OCI-LY7 (cell line): ENCODE results near the gene LMAN2L. TPM values are rescaled to one million over a fixed set of nuclear protein-coding genes. Genes with fewer than 3 reads are reported as not detected.

Experiments
- BruUV-seq: library from RNA; stranded (reverse); fragments of 400-500 nt; replicated peaks from 2 replicates; lab custom pipeline; 2021; lab: Mats Ljungman, UMichigan
- CTCF ChIA-PET: fragments of 300-600 bp; sonication (Branson Sonifier 250); formaldehyde crosslinking; loops from one replicate; lab custom pipeline; 2022; ENCODE audit warnings: antibody characterized with exemption; ENCODE audit not compliant: unreplicated experiment; lab: Charles Lee
- POLR2A ChIA-PET: fragments of 300-600 bp; sonication (Branson Sonifier 250); formaldehyde crosslinking; loops from one replicate; lab custom pipeline; 2022; ENCODE audit warnings: antibody characterized with exemption; lab: Charles Lee
- DNase-seq: peaks from one replicate; pipeline ENCODE4 v3.0.0-alpha.2; 2015; ENCODE audit warnings: low spot score
- H2AFZ ChIP-seq: fragments of 200-600 bp; sonication (generic), shearing (Covaris generic); 2 replicates; pipeline ENCODE4 v1.6.1; 2014; ENCODE audit warnings: mild to moderate bottlenecking, antibody characterized with exemption, low read length, moderate library complexity
- H3K27ac ChIP-seq: fragments of 200-600 bp; sonication (generic); 2 replicates; pipeline ENCODE4 v1.5.1; 2014; ENCODE audit warnings: mixed run types, low read depth, mild to moderate bottlenecking, moderate library complexity, low read length, inconsistent platforms; ENCODE audit not compliant: poor library complexity, severe bottlenecking
- H3K36me3 ChIP-seq: fragments of 200-600 bp; sonication (generic); 2 replicates; pipeline ENCODE4 v1.6.1; 2014; ENCODE audit warnings: mild to moderate bottlenecking, antibody characterized with exemption, low read length, moderate library complexity, mixed read lengths; ENCODE audit not compliant: insufficient read depth
- H3K4me1 ChIP-seq: fragments of 200-600 bp; sonication (generic); 2 replicates; pipeline ENCODE4 v1.5.1; 2014; ENCODE audit warnings: mild to moderate bottlenecking, low read length; ENCODE audit not compliant: insufficient read depth, poor library complexity, severe bottlenecking
- H3K4me2 ChIP-seq: fragments of 200-600 bp; sonication (generic); 2 replicates; pipeline ENCODE4 v1.6.1; 2014; ENCODE audit warnings: mild to moderate bottlenecking, low read length
- H3K4me3 ChIP-seq: fragments of 200-600 bp; sonication (generic); 2 replicates; pipeline ENCODE4 v1.5.1; 2014; ENCODE audit warnings: mild to moderate bottlenecking, low read depth, low read length; ENCODE audit not compliant: poor library complexity, severe bottlenecking
- H3K79me2 ChIP-seq: fragments of 200-600 bp; sonication (generic); 2 replicates; pipeline ENCODE4 v1.6.1; 2016; ENCODE audit warnings: low read depth, mild to moderate bottlenecking, low read length, moderate library complexity, mixed read lengths; ENCODE audit not compliant: insufficient read depth
- H3K9me2 ChIP-seq: fragments of 200-600 bp; sonication (generic); 2 replicates; pipeline ENCODE4 v1.6.1; 2016; ENCODE audit warnings: mild to moderate bottlenecking, low read length, mixed read lengths; ENCODE audit not compliant: insufficient read depth
- H3K9me3 ChIP-seq: fragments of 200-600 bp; sonication (generic); 2 replicates; pipeline ENCODE4 v1.6.1; 2014; ENCODE audit warnings: mild to moderate bottlenecking, mixed run types, low read length, mixed read lengths
- H4K20me1 ChIP-seq: fragments of 200-600 bp; sonication (generic); 2 replicates; pipeline ENCODE4 v1.6.1; 2014; ENCODE audit warnings: mild to moderate bottlenecking, antibody characterized with exemption, low read length, moderate library complexity, mixed read lengths; ENCODE audit not compliant: insufficient read depth
- CTCF ChIP-seq: fragments of 200-600 bp; sonication (generic); conservative IDR thresholded peaks from 2 replicates; pipeline ENCODE4 v1.5.1; 2014; ENCODE audit warnings: mild to moderate bottlenecking, antibody characterized with exemption, low read length, moderate library complexity, mixed read lengths
- EZH2phosphoT487 ChIP-seq: fragments of 200-600 bp; sonication (generic); IDR thresholded peaks from 2 replicates; pipeline ENCODE4 v1.6.1; 2018; ENCODE audit warnings: low read depth, borderline replicate concordance, mild to moderate bottlenecking, mixed run types, antibody characterized with exemption, low read length, moderate library complexity, mixed read lengths
- intact Hi-C: fragments of 100-400 bp; cut with micrococcal nuclease; formaldehyde crosslinking; loops from one replicate; pipeline ENCODE4 v1.10.0; 2022; ENCODE audit not compliant: unreplicated experiment
- total RNA-seq, 2 experiments: library from RNA; depleted of rRNA in 1 of 2; stranded (reverse); fragments of >200 nt in 1 of 2; shearing (Covaris generic) in 1 of 2; gene quantifications; 2 replicates each; pipeline ENCODE4 v1.2.3, GENCODE V29; 2014 to 2022

LMAN2L gene
- total RNA-seq, 2 experiments from 2014 or later = 11.3 to 12.9 TPM

- DNase-seq = no peak
- intact Hi-C loops = no loop called here
- Histone ChIP-seq H4K20me1 (no peaks in the 10 kb centered on the region), H3K4me2 (no peak overlapping the region), H3K27ac (no peak overlapping the region), H3K4me1 (peaks cover 29% of the 10 kb centered on the region), H3K9me3 (no peaks in the 10 kb centered on the region), H2AFZ (no peak overlapping the region), H3K36me3 (peaks cover 54% of the 10 kb centered on the region), H3K4me3 (no peak overlapping the region), H3K79me2 (peaks cover 23% of the 10 kb centered on the region), H3K9me2 (no peaks in the 10 kb centered on the region)
- ChIA-PET CTCF (no interaction called here), POLR2A (interaction anchor here (0.8 kb wide), 1 partner anchor 36 kb away, joined by 3 read pairs; no protein-coding TSS in a partner anchor)
- no TSS peak for BruUV-seq
- no peak for TF ChIP-seq CTCF
- no peak for TF ChIP-seq EZH2phosphoT487
These were observed 2.6 kb downstream of the LMAN2L start for GRCh38 chr2:96737251-96737650.

GRCh38 chr2:96734880-96735583 lies 4.8 kb downstream of the LMAN2L start:
- Histone ChIP-seq H3K27ac (no peak overlapping the region), H2AFZ (no peak overlapping the region), H3K4me1 (peaks cover 19% of the 10 kb centered on the region), H3K9me2 (no peaks in the 10 kb centered on the region), H4K20me1 (no peaks in the 10 kb centered on the region), H3K4me3 (no peak overlapping the region), H3K9me3 (no peaks in the 10 kb centered on the region), H3K79me2 (peaks cover 23% of the 10 kb centered on the region), H3K36me3 (peaks cover 74% of the 10 kb centered on the region), H3K4me2 (no peak overlapping the region)
- DNase-seq = no peak
- TF ChIP-seq EZH2phosphoT487 (no peak), CTCF (no peak)
- POLR2A ChIA-PET = interaction anchor here (0.6 to 0.9 kb wide), 2 partner anchors 11 to 122 kb away, joined by 3 read pairs; partner anchors contain the start of gene ANKRD39
- BruUV-seq = no TSS peak
- CTCF ChIA-PET = no interaction called here
- intact Hi-C loops = no loop called here

- no peak for DNase-seq
- intact Hi-C loops = no loop called here
- H3K9me2 ChIP-seq = no peaks in the 10 kb centered on the region
- no peak overlapping the region for H3K4me3 ChIP-seq
- no peaks in the 10 kb centered on the region for H3K9me3 ChIP-seq
- BruUV-seq = no TSS peak
- H3K4me2 ChIP-seq = no peak overlapping the region
- H3K27ac ChIP-seq = no peak overlapping the region
- H3K4me1 ChIP-seq = peaks cover 16% of the 10 kb centered on the region
- ChIA-PET POLR2A (interaction anchor here (0.7 kb wide), 1 partner anchor 12 kb away, joined by 3 read pairs; no protein-coding TSS in a partner anchor), CTCF (no interaction called here)
- H3K36me3 ChIP-seq = peaks cover 78% of the 10 kb centered on the region
- no peak for TF ChIP-seq EZH2phosphoT487
- no peak for TF ChIP-seq CTCF
- no peak overlapping the region for H2AFZ ChIP-seq
- peaks cover 15% of the 10 kb centered on the region for H3K79me2 ChIP-seq
- no peaks in the 10 kb centered on the region for H4K20me1 ChIP-seq
These were observed 5.9 kb downstream of the LMAN2L start for GRCh38 chr2:96733931-96734330.
